Parathyroid adenoma (tissue), 2 donors: Measurements from ENCODE around the gene TGM4.

Experiments used
- H2AFZ ChIP-seq: fragments of 300-600 bp; sonication (generic); one replicate; pipeline ENCODE4 v1.7.0; 2017; ENCODE audit warnings: antibody characterized with exemption, mild to moderate bottlenecking
- H3K27ac ChIP-seq: fragments of 300-600 bp; sonication (generic); one replicate; pipeline ENCODE4 v1.7.0; 2017
- H3K27me3 ChIP-seq: fragments of 300-600 bp; sonication (generic); one replicate; pipeline ENCODE4 v1.7.0; 2017; ENCODE audit warnings: low read length; ENCODE audit not compliant: control insufficient read depth, insufficient read depth
- H3K36me3 ChIP-seq: fragments of 300-600 bp; sonication (generic); one replicate; pipeline ENCODE4 v1.7.0; 2017; ENCODE audit warnings: low read length; ENCODE audit not compliant: control insufficient read depth, insufficient read depth
- H3K4me1 ChIP-seq: fragments of 300-600 bp; sonication (generic); one replicate; pipeline ENCODE4 v1.7.0; 2017; ENCODE audit warnings: control low read depth
- H3K4me2 ChIP-seq: fragments of 300-600 bp; sonication (generic); one replicate; pipeline ENCODE4 v1.7.0; 2017; ENCODE audit warnings: low read length
- H3K4me3 ChIP-seq: fragments of 300-600 bp; sonication (generic); one replicate; pipeline ENCODE4 v1.7.0; 2017; ENCODE audit warnings: low read depth, low read length
- H3K79me2 ChIP-seq: fragments of 300-600 bp; sonication (generic); one replicate; pipeline ENCODE4 v1.7.0; 2017; ENCODE audit warnings: control low read depth
- H3K9ac ChIP-seq: fragments of 300-600 bp; sonication (generic); one replicate; pipeline ENCODE4 v1.7.0; 2017; ENCODE audit warnings: mild to moderate bottlenecking
- H3K9me3 ChIP-seq: fragments of 300-600 bp; sonication (generic); one replicate; pipeline ENCODE4 v1.7.0; 2017; ENCODE audit warnings: low read length; ENCODE audit not compliant: control insufficient read depth
- TF ChIP-seq, protein P1 (sequence below): fragments of 300-600 bp; sonication (generic); IDR thresholded peaks from one replicate; pipeline ENCODE4 v1.7.0; 2017; ENCODE audit warnings: antibody characterized with exemption, mild to moderate bottlenecking
- donor health status: primary hyperparathyroidism.

TGM4 gene

DNA sequence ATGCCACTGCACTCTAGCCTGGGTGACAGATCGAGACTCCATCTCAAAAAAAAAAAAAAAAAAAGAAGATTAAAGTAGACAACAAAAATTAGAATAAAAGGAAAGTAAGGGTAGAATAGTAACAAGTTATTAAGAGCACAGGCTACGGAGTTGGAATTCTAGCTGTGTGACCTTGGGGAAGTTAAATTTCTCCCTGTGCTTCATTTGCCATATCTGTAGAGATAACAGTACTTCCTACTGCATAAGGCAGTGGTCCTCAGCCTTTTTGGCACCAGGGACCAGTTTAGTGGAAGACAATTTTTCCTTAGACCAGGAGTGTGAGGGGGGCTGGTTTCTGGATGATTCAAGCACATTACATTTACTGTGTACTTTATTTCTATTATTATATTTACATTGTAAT is 41.4 kb upstream of the TGM4 start:
- Histone ChIP-seq H3K9me3 (no peaks in the 10 kb centered on the region), H3K36me3 (no peaks in the 10 kb centered on the region)

DNA sequence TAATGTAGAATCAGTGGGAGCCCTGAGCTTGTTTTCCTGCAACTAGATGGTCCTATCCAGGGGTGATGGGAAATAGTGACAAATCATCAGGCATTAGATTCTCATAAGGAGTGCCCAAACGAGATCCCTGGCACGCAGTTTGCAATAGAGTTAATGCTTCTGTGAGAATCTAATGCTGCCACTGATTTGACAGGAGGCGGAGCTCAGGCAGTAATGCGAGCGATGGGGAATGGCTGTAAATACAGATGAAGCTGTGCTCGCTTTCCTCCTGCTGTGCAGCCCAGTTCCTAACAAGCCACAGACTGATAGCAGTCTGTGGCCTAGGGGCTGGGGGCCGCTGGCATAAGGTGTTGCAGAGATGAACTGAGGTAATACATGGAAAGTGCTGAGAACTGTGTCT is 41.0 kb upstream of the TGM4 start:
- Histone ChIP-seq H3K4me1 (peaks cover 4% of the 10 kb centered on the region), H3K4me2 (no peak overlapping the region), H3K79me2 (no peaks in the 10 kb centered on the region), H3K27me3 (no peaks in the 10 kb centered on the region), H3K27ac (no peak overlapping the region), H3K9ac (no peak overlapping the region), H3K9me3 (no peaks in the 10 kb centered on the region), H2AFZ (no peak overlapping the region), H3K36me3 (no peaks in the 10 kb centered on the region), H3K4me3 (no peak overlapping the region)
- TF ChIP-seq, protein P1, sequence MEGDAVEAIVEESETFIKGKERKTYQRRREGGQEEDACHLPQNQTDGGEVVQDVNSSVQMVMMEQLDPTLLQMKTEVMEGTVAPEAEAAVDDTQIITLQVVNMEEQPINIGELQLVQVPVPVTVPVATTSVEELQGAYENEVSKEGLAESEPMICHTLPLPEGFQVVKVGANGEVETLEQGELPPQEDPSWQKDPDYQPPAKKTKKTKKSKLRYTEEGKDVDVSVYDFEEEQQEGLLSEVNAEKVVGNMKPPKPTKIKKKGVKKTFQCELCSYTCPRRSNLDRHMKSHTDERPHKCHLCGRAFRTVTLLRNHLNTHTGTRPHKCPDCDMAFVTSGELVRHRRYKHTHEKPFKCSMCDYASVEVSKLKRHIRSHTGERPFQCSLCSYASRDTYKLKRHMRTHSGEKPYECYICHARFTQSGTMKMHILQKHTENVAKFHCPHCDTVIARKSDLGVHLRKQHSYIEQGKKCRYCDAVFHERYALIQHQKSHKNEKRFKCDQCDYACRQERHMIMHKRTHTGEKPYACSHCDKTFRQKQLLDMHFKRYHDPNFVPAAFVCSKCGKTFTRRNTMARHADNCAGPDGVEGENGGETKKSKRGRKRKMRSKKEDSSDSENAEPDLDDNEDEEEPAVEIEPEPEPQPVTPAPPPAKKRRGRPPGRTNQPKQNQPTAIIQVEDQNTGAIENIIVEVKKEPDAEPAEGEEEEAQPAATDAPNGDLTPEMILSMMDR, result no peak

More for the DNA sequence above, 41.4 kb upstream of the TGM4 start:
- no peak overlapping the region for H3K27ac ChIP-seq
- TF ChIP-seq, protein P1, result no peak
- H3K27me3 ChIP-seq, result no peaks in the 10 kb centered on the region
- no peaks in the 10 kb centered on the region for H3K79me2 ChIP-seq
- H3K4me3 ChIP-seq, result no peak overlapping the region
- H3K9ac ChIP-seq, result no peak overlapping the region
- no peak overlapping the region for H3K4me2 ChIP-seq
- H2AFZ ChIP-seq, result no peak overlapping the region
- H3K4me1 ChIP-seq, result peaks cover 4% of the 10 kb centered on the region

DNA sequence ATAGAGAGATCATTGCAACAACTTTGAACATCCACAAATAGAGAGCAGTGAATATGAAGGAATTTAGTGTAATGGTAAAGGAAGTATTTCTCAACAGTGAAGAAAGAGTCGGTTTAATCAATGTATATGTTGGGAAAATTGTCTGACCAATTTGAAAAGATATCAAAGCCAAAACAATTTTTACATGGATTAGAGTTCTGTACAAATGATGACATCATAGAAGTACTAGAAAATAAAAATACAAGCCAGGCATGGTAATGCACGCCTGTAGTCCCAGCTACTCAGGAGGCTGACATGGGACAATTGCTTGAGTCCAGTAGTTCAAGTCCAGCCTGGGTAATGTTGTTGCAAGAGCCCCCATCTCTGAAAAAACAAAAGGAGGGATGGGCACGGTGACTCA is 38.7 kb upstream of the TGM4 start:
- H3K36me3 ChIP-seq, result no peaks in the 10 kb centered on the region
- no peak overlapping the region for H3K4me2 ChIP-seq
- peaks cover 1% of the 10 kb centered on the region for H3K4me1 ChIP-seq
- no peak overlapping the region for H3K4me3 ChIP-seq
- H3K27me3 ChIP-seq, result no peaks in the 10 kb centered on the region
- no peak overlapping the region for H2AFZ ChIP-seq
- no peak overlapping the region for H3K9ac ChIP-seq
- TF ChIP-seq, protein P1, result no peak
- H3K9me3 ChIP-seq, result no peaks in the 10 kb centered on the region
- H3K27ac ChIP-seq, result no peak overlapping the region
- no peaks in the 10 kb centered on the region for H3K79me2 ChIP-seq

DNA sequence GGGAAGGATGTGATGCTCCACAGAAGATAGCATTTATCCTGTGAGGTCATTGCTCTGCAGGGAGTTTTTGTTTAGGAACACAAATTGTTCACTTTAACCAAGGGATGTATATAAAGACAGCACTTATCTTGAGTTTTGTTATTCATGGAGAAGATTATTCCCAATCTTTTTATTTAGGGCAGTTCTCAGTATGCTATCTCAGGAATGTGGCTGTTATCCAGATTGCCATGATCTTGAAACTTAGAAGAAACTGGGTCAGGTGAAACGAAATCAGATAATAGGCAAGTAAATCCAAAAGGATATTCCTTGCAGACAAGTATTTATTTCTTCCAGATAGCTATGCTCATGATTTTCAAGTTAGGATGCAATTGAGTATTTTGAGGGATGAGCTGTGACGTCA is 32.0 kb upstream of the TGM4 start:
- H3K4me2 ChIP-seq, result no peak overlapping the region
- H3K27me3 ChIP-seq, result no peaks in the 10 kb centered on the region
- no peaks in the 10 kb centered on the region for H3K9me3 ChIP-seq
- H3K79me2 ChIP-seq, result no peaks in the 10 kb centered on the region
- H3K27ac ChIP-seq, result no peak overlapping the region
- H2AFZ ChIP-seq, result no peak overlapping the region
- no peaks in the 10 kb centered on the region for H3K36me3 ChIP-seq
- TF ChIP-seq, protein P1, result no peak
- H3K4me1 ChIP-seq, result peaks cover 13% of the 10 kb centered on the region
- H3K4me3 ChIP-seq, result no peak overlapping the region
- H3K9ac ChIP-seq, result no peak overlapping the region
